Measurements from ENCODE around the gene PLEKHH3. TPM values are rescaled to one million over a fixed set of nuclear protein-coding genes. Genes with fewer than 3 reads are reported as not detected.

PLEKHH3 gene
- total and polyA plus RNA-seq, 4 donors = 4.2 to 10.3 (median 7.9) TPM

DNA sequence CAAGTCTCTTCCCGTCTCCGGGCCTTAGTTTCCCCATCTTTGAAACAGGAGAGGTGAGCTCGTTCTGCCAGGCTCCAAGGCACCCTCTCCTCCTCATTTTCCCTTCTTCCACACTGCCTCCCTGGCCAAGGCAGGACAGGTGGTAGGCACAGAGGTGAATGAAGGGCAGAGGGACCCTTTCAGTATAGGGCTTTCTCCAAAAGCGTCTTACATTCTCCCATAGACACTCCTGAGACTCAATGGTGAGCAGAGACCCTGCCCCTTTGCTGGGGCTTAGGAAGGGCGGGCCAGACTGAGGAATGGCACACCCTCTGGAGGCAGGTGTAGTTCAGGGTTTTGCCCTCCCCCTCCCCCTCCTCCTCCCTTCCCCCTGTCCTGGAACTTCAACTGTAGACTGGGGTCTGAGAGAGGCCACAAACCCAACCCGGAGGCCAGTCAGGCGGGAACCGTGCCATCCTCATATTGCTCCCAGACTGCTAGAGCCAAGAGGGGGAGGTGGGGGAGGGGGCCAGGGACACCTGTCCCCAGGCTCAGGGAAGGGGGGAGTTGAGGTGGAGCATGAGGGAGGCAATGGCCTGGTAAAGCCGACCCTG, 1.9 kb downstream of the PLEKHH3 start (continued):
- TF ChIP-seq, protein P1, sequence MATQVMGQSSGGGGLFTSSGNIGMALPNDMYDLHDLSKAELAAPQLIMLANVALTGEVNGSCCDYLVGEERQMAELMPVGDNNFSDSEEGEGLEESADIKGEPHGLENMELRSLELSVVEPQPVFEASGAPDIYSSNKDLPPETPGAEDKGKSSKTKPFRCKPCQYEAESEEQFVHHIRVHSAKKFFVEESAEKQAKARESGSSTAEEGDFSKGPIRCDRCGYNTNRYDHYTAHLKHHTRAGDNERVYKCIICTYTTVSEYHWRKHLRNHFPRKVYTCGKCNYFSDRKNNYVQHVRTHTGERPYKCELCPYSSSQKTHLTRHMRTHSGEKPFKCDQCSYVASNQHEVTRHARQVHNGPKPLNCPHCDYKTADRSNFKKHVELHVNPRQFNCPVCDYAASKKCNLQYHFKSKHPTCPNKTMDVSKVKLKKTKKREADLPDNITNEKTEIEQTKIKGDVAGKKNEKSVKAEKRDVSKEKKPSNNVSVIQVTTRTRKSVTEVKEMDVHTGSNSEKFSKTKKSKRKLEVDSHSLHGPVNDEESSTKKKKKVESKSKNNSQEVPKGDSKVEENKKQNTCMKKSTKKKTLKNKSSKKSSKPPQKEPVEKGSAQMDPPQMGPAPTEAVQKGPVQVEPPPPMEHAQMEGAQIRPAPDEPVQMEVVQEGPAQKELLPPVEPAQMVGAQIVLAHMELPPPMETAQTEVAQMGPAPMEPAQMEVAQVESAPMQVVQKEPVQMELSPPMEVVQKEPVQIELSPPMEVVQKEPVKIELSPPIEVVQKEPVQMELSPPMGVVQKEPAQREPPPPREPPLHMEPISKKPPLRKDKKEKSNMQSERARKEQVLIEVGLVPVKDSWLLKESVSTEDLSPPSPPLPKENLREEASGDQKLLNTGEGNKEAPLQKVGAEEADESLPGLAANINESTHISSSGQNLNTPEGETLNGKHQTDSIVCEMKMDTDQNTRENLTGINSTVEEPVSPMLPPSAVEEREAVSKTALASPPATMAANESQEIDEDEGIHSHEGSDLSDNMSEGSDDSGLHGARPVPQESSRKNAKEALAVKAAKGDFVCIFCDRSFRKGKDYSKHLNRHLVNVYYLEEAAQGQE (IDR thresholded peaks at IDR 0.05) = no peak
- TF ChIP-seq FOXA1 (IDR thresholded peaks at IDR 0.05) (no peak), GABPA (IDR thresholded peaks at IDR 0.05 in 1 of 2, conservative IDR thresholded peaks at IDR 0.05 in 1 of 2) (no peak)

DNA sequence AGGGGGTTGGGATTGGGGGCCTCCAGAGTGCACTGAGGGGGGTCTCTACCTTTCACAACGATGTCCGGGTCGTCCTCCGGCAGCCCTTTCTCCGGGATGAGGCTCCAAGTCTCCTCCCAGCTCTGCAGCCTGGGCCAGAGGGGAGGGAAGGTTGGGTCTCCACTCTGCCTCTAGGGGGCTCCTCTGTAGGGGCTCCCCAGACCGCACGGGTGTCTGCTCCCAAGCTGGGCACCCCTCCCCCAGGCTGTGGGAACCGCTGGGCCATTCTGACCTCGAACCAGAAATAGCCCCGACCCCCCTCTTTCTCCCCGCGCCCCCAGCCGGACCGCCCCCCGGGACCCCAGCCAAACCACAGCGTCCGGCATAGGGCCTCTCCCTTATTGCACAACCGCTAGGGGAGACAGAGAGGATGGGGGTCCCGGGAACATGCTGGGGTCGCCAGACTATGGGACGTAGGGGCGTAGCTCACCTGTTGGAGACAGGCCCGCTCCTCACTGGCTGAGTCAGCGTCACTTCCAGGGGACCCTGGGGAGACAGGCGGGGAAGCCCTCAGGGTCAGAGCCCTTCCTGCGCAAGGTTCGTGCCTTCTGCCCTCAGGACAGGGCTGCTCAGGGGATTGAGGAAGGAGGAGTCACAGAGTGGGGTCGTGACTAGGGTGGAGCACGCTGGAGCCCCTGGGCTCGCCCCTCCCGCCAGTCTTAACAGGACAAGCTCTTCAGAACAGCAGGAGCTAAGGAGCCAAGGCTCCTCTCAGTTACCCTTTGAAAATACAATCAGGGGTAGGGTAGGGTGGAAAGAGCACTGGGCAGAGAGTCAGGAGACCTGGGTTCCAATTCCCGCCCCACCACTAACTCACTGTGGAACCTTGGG, 2.7 kb downstream of the PLEKHH3 start:
- Histone ChIP-seq H3K27ac (ENCODE audit: low read depth in 1 of 2, low read length in 2 of 2) (peak overlapping the region; percentile 4 to 22), H3K9me3 (ENCODE audit: control insufficient read depth in 4 of 4, low read length in 3 of 4) (no peaks in the 10 kb centered on the region), H3K4me1 (ENCODE audit: control insufficient read depth in 4 of 4, insufficient read depth in 4 of 4, low read length in 3 of 4) (peaks cover 13 to 55% (median 23%) of the 10 kb centered on the region in 4 donors), H3K27me3 (ENCODE audit: control insufficient read depth in 4 of 4, insufficient read depth in 4 of 4, low read length in 3 of 4) (no peaks in the 10 kb centered on the region), H3K4me3 (ENCODE audit: low read depth in 1 of 3, low read length in 3 of 3) (peak overlapping the region in 1 of 3 donors; percentile 71), H3K9ac (ENCODE audit: low read depth in 1 of 2, low read length in 2 of 2) (no peak overlapping the region), H3K36me3 (ENCODE audit: control insufficient read depth in 4 of 4, insufficient read depth in 3 of 4, low read depth in 1 of 4, low read length in 3 of 4) (peaks cover 6 to 24% (median 12%) of the 10 kb centered on the region in 4 donors)
- TF ChIP-seq, protein P2, sequence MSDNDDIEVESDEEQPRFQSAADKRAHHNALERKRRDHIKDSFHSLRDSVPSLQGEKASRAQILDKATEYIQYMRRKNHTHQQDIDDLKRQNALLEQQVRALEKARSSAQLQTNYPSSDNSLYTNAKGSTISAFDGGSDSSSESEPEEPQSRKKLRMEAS (IDR thresholded peaks at IDR 0.05) = no peak
- no peak for TF ChIP-seq EGR1 (IDR thresholded peaks at IDR 0.05; ENCODE audit: low read depth in 2 of 2)
- TF ChIP-seq, protein P3, sequence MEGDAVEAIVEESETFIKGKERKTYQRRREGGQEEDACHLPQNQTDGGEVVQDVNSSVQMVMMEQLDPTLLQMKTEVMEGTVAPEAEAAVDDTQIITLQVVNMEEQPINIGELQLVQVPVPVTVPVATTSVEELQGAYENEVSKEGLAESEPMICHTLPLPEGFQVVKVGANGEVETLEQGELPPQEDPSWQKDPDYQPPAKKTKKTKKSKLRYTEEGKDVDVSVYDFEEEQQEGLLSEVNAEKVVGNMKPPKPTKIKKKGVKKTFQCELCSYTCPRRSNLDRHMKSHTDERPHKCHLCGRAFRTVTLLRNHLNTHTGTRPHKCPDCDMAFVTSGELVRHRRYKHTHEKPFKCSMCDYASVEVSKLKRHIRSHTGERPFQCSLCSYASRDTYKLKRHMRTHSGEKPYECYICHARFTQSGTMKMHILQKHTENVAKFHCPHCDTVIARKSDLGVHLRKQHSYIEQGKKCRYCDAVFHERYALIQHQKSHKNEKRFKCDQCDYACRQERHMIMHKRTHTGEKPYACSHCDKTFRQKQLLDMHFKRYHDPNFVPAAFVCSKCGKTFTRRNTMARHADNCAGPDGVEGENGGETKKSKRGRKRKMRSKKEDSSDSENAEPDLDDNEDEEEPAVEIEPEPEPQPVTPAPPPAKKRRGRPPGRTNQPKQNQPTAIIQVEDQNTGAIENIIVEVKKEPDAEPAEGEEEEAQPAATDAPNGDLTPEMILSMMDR (IDR thresholded peaks at IDR 0.05; ENCODE audit: low read depth, low read length, missing input control) = peak; percentile 23
- TF ChIP-seq GABPA (IDR thresholded peaks at IDR 0.05 in 1 of 2, conservative IDR thresholded peaks at IDR 0.05 in 1 of 2) = no peak
- peak in 1 of 2 donors; percentile 12 for TF ChIP-seq RAD21 (IDR thresholded peaks at IDR 0.05)
- no peak for TF ChIP-seq SP1 (IDR thresholded peaks at IDR 0.05)
- TF ChIP-seq FOXA1 (IDR thresholded peaks at IDR 0.05) = no peak
- TF ChIP-seq FOXA2 (IDR thresholded peaks at IDR 0.05) = no peak
- no peak for TF ChIP-seq HNF4G (IDR thresholded peaks at IDR 0.05)
- peak in 1 of 2 donors; percentile 1 for TF ChIP-seq RXRA (IDR thresholded peaks at IDR 0.05)
- no peak for TF ChIP-seq YY1 (IDR thresholded peaks at IDR 0.05)
- no peak for TF ChIP-seq JUND (IDR thresholded peaks at IDR 0.05)
- peak; percentile 66 for TF ChIP-seq NR2F2 (IDR thresholded peaks at IDR 0.05)
- TF ChIP-seq, protein P1 (IDR thresholded peaks at IDR 0.05) = no peak
- TF ChIP-seq, protein P4, sequence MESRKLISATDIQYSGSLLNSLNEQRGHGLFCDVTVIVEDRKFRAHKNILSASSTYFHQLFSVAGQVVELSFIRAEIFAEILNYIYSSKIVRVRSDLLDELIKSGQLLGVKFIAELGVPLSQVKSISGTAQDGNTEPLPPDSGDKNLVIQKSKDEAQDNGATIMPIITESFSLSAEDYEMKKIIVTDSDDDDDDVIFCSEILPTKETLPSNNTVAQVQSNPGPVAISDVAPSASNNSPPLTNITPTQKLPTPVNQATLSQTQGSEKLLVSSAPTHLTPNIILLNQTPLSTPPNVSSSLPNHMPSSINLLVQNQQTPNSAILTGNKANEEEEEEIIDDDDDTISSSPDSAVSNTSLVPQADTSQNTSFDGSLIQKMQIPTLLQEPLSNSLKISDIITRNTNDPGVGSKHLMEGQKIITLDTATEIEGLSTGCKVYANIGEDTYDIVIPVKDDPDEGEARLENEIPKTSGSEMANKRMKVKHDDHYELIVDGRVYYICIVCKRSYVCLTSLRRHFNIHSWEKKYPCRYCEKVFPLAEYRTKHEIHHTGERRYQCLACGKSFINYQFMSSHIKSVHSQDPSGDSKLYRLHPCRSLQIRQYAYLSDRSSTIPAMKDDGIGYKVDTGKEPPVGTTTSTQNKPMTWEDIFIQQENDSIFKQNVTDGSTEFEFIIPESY (IDR thresholded peaks at IDR 0.05) = no peak
- WGBS = 29% methylated on average over 32 of the region's 32 CpGs
- peak; percentile 55 for DNase-seq (ENCODE audit: low spot score)
